Kidney (tissue), 14 donors: Measurements from ENCODE around the gene CAMK2B. TPM values are rescaled to one million over a fixed set of nuclear protein-coding genes. Genes with fewer than 3 reads are reported as not detected.

Source experiments
- DNase-seq, 5 donors: peaks; one replicate each; pipeline ENCODE4 v3.0.0-alpha.2; 2013 to 2020
- FAIRE-seq: peaks from 2 replicates; lab custom pipeline; 2012; peaks lifted over from hg19 to GRCh38; lab: Jason Lieb, UNC
- H3K27ac ChIP-seq, 2 donors: one replicate each; pipeline ENCODE4 v1.7.0; 2013; ENCODE audit warnings: low read depth in 2 of 2, low read length in 2 of 2, inconsistent platforms in 1 of 2
- H3K27me3 ChIP-seq: one replicate; pipeline ENCODE4 v1.7.1; 2013; ENCODE audit warnings: low read length, inconsistent platforms; ENCODE audit not compliant: control insufficient read depth, insufficient read depth
- H3K36me3 ChIP-seq, 3 donors: one replicate each; pipeline versions ENCODE4 v1.7.0 to v1.7.1; 2013; ENCODE audit warnings: low read length in 3 of 3, control low read depth in 1 of 3, inconsistent platforms in 1 of 3; ENCODE audit not compliant: insufficient read depth in 3 of 3, control insufficient read depth in 2 of 3
- H3K4me1 ChIP-seq, 3 donors: one replicate each; pipeline versions ENCODE4 v1.7.0 to v1.7.1; 2013; ENCODE audit warnings: low read length in 3 of 3, inconsistent platforms in 1 of 3, low read depth in 1 of 3; ENCODE audit not compliant: control insufficient read depth in 2 of 3, insufficient read depth in 2 of 3
- H3K4me3 ChIP-seq, 3 donors: one replicate each; pipeline versions ENCODE4 v1.7.0 to v1.8.1; 2013; ENCODE audit warnings: low read length in 3 of 3, control low read depth in 1 of 3, inconsistent platforms in 1 of 3
- H3K9ac ChIP-seq, 3 donors: one replicate each; pipeline versions ENCODE4 v1.7.0 to v1.7.1; 2013; ENCODE audit warnings: low read length in 3 of 3, control low read depth in 1 of 3, inconsistent platforms in 1 of 3
- H3K9me3 ChIP-seq, 3 donors: one replicate each; pipeline versions ENCODE4 v1.7.0 to v1.7.1; 2013; ENCODE audit warnings: low read length in 3 of 3, control low read depth in 1 of 3, inconsistent platforms in 1 of 3; ENCODE audit not compliant: control insufficient read depth in 2 of 3, insufficient read depth in 1 of 3
- intact Hi-C: fragments of 100-400 bp; cut with DNase I; formaldehyde crosslinking; loops from one replicate; pipeline ENCODE4 v1.11.1; 2022
- polyA plus RNA-seq: library from polyadenylated mRNA; stranded (reverse); fragments of 350-450 nt; fragmentation: Illumina TruSeq; extraction: RNeasy Lipid Tissue Mini Kit (QIAGEN cat#74804); gene quantifications from one replicate; pipeline ENCODE4 v1.2.3, GENCODE V29; 2014; ENCODE audit warnings: low read depth, low replicate concordance; ENCODE audit not compliant: insufficient read depth
- total RNA-seq: library from RNA; stranded (reverse); fragmentation: NEBNext Ultra II Directional; extraction: Animal tissue kit (Norgen Biotek cat#: 25700); gene quantifications from one replicate; pipeline ENCODE4 v1.2.1, GENCODE V29; 2021
- TF ChIP-seq, protein P1 (sequence below): IDR thresholded peaks from 3 replicates; pipeline ENCODE4 v1.5.1; 2012; ENCODE audit warnings: mild to moderate bottlenecking, moderate library complexity, borderline replicate concordance; ENCODE audit not compliant: insufficient read depth; ENCODE audit errors: extremely low read depth
- donor health status: control.
- donor health status: control.
- donor health status: control.
- donor health status: control.
- donor health status: control.
- donor health status: DM: yes; HTN: yes; CAD: no.
- donor health status: Normal renal cell carcinoma (clear cell type).

CAMK2B gene
- total and polyA plus RNA-seq, 2 donors from 2014 or later: 1.1 to 3.2 TPM

DNA sequence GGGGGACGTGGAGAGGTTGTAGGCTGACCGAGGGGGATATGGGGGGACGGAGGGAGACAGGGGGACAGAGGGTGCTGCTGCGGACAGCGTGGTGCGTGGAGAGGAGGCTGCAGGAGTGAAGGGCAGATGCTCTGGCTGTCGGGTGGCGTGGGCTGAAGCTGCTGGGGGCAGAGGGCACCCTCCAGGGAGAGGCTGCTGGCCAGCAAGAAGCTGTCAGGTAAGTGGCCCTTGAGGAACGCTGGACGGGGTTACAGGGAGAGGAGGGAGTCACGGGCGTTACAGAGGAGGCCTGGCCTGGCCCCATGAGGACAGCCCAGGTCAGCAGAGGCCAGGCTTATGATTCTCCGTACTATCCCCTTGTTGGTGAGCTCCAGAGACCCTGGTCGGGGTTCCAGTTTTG, 97.5 kb downstream of the CAMK2B start:
- no peaks in the 10 kb centered on the region for H3K36me3 ChIP-seq
- H3K4me3 ChIP-seq: no peak overlapping the region
- FAIRE-seq (no peak), DNase-seq (no peak)
- TF ChIP-seq, protein P1, sequence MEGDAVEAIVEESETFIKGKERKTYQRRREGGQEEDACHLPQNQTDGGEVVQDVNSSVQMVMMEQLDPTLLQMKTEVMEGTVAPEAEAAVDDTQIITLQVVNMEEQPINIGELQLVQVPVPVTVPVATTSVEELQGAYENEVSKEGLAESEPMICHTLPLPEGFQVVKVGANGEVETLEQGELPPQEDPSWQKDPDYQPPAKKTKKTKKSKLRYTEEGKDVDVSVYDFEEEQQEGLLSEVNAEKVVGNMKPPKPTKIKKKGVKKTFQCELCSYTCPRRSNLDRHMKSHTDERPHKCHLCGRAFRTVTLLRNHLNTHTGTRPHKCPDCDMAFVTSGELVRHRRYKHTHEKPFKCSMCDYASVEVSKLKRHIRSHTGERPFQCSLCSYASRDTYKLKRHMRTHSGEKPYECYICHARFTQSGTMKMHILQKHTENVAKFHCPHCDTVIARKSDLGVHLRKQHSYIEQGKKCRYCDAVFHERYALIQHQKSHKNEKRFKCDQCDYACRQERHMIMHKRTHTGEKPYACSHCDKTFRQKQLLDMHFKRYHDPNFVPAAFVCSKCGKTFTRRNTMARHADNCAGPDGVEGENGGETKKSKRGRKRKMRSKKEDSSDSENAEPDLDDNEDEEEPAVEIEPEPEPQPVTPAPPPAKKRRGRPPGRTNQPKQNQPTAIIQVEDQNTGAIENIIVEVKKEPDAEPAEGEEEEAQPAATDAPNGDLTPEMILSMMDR: no peak
- no peak overlapping the region for H3K9ac ChIP-seq
- no peaks in the 10 kb centered on the region for H3K4me1 ChIP-seq
- no peaks in the 10 kb centered on the region for H3K27me3 ChIP-seq
- H3K27ac ChIP-seq: no peak overlapping the region
- no peaks in the 10 kb centered on the region for H3K9me3 ChIP-seq
- intact Hi-C loops: no loop called here

DNA sequence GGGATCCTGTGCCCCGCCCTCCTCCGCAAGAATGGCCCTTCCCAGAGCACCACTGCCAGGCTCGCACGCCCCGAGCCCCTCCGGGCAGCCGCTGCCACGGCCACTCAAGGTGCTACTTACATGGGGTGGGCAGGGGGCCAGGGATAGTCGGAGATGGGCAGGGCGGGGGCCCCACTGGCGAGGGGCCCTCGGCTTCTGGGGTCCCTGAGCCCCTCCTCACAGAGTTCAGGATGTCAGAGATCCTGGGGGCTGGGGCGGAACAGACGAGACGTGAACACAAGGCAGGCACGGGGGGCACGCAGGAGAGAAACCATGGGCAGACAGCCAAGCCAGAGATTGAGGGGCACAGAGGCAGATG, 99.0 kb downstream of the CAMK2B start:
- intact Hi-C loops: no loop called here
- Histone ChIP-seq H3K4me3 (no peak overlapping the region), H3K9me3 (no peaks in the 10 kb centered on the region), H3K36me3 (no peaks in the 10 kb centered on the region), H3K4me1 (no peaks in the 10 kb centered on the region), H3K9ac (no peak overlapping the region), H3K27ac (no peak overlapping the region), H3K27me3 (no peaks in the 10 kb centered on the region)
- TF ChIP-seq, protein P1: no peak
- DNase-seq: peak in 1 of 5 donors; percentile 45
- FAIRE-seq: no peak

DNA sequence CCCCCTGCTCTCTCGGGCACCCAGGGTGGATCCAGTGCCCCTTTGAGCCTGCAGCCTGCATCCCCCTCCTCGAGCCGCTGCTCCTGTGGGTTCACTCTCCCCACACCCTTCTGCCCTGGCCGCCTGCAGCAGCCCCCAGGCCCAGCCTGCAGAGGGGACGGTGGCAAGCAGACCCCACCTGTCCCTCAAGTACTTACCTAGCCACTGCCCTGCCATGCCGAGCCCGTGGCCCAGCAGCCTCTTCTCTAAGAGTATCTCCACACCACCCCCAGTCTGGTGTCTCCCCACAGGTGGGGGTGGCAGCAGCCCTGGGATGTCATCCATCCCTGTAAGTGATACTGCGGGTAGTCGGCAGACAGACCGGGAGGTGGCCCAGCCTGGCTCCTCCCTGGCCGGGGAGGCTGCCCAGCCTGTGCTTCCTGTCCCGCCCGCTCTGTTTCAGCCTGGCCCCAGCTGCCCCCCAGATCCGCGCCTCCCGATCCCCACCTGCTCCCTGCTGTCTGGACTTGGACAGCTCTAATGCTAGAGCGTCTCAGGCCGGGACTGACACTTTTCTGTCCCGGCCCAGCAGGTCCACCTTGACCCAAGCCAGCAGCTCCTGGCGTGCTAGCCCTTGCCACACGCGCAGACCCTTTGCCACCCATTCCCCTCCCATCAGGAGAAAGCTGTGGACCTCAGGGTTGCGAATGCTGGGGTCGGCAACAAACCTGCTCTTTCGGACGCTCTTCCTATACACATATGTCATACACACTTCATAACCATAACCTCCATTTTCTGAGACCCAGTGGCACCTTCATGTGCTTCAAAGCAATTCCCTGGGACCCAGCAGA, 99.6 kb downstream of the CAMK2B start:
- no peaks in the 10 kb centered on the region for H3K4me1 ChIP-seq
- no peaks in the 10 kb centered on the region for H3K27me3 ChIP-seq
- no peak overlapping the region for H3K4me3 ChIP-seq
- TF ChIP-seq, protein P1: no peak
- H3K9ac ChIP-seq: no peak overlapping the region
- no peaks in the 10 kb centered on the region for H3K36me3 ChIP-seq
- H3K9me3 ChIP-seq: no peaks in the 10 kb centered on the region
- DNase-seq: peak in 4 of 5 donors; percentile 43 to 65 (median 59)
- FAIRE-seq: no peak
- intact Hi-C loops: no loop called here
- no peak overlapping the region for H3K27ac ChIP-seq
